Loucy (cell line): ENCODE measurements around the gene IFITM5.

Experiments used
- H2AFZ ChIP-seq: fragments of 200-600 bp; sonication (generic); 2 replicates; pipeline ENCODE4 v1.6.0; 2016; ENCODE audit warnings: antibody characterized with exemption, mild to moderate bottlenecking, low read length, moderate library complexity
- H3F3A ChIP-seq: fragments of 200-600 bp; 2 replicates; pipeline ENCODE4 v1.6.0; 2016; ENCODE audit warnings: antibody characterized with exemption, low read depth, mild to moderate bottlenecking
- H3K27me3 ChIP-seq: fragments of 200-600 bp; sonication (generic); 2 replicates; pipeline ENCODE4 v1.6.1; 2014; ENCODE audit warnings: low read length, mild to moderate bottlenecking; ENCODE audit not compliant: insufficient read depth, poor library complexity, severe bottlenecking
- H3K36me3 ChIP-seq: fragments of 200-600 bp; sonication (generic); 2 replicates; pipeline ENCODE4 v1.6.1; 2016; ENCODE audit warnings: low read length; ENCODE audit not compliant: insufficient read depth
- H3K4me1 ChIP-seq: fragments of 200-600 bp; sonication (generic); 2 replicates; pipeline ENCODE4 v1.5.1; 2014; ENCODE audit warnings: low read length, mild to moderate bottlenecking; ENCODE audit not compliant: insufficient read depth, poor library complexity, severe bottlenecking
- H3K4me2 ChIP-seq: fragments of 200-600 bp; sonication (generic); 2 replicates; pipeline ENCODE4 v1.6.0; 2014; ENCODE audit warnings: antibody characterized with exemption, low read length, low read depth, mild to moderate bottlenecking; ENCODE audit not compliant: poor library complexity, severe bottlenecking
- H3K4me3 ChIP-seq: fragments of 200-600 bp; sonication (generic); 2 replicates; pipeline ENCODE4 v1.5.1; 2014; ENCODE audit warnings: low read length, mild to moderate bottlenecking, mixed read lengths; ENCODE audit not compliant: poor library complexity, severe bottlenecking
- H3K79me2 ChIP-seq: fragments of 200-600 bp; sonication (generic); 2 replicates; pipeline ENCODE4 v1.6.1; 2014; ENCODE audit warnings: low read length; ENCODE audit not compliant: insufficient read depth
- H3K9ac ChIP-seq: fragments of 200-600 bp; sonication (generic); 2 replicates; pipeline ENCODE4 v1.6.0; 2014; ENCODE audit warnings: mild to moderate bottlenecking, low read depth, low read length, moderate library complexity; ENCODE audit not compliant: poor library complexity, severe bottlenecking
- H3K9me2 ChIP-seq: fragments of 200-600 bp; sonication (generic); replicated peaks from 2 replicates; pipeline ENCODE4 v1.6.1; 2016; ENCODE audit warnings: low read depth, low read length, mixed read lengths
- H3K9me3 ChIP-seq: fragments of 200-600 bp; sonication (generic); 2 replicates; pipeline ENCODE4 v1.6.1; 2014; ENCODE audit warnings: mild to moderate bottlenecking, antibody characterized with exemption, low read length, low read depth; ENCODE audit not compliant: insufficient read depth
- H4K20me1 ChIP-seq: fragments of 200-600 bp; sonication (generic); 2 replicates; pipeline ENCODE4 v1.6.0; 2014; ENCODE audit warnings: antibody characterized with exemption, low read length, mild to moderate bottlenecking; ENCODE audit not compliant: insufficient read depth, poor library complexity, severe bottlenecking
- CTCF ChIP-seq: fragments of 200-600 bp; sonication (generic); conservative IDR thresholded peaks from 2 replicates; pipeline ENCODE4 v1.5.1; 2014; ENCODE audit warnings: mild to moderate bottlenecking, antibody characterized with exemption, low read length
- EZH2phosphoT487 ChIP-seq: fragments of 200-600 bp; IDR thresholded peaks from 2 replicates; pipeline ENCODE4 v1.6.1; 2018; ENCODE audit warnings: antibody characterized with exemption, mild to moderate bottlenecking, moderate library complexity, borderline replicate concordance

IFITM5 gene

GRCh38 chr11:294780-295179 lies 4.5 kb downstream of the IFITM5 start:
- Histone ChIP-seq H3F3A (no peaks in the 10 kb centered on the region), H3K27me3 (no peaks in the 10 kb centered on the region), H3K9ac (no peak overlapping the region), H3K4me3 (no peak overlapping the region), H3K4me1 (peaks cover 38% of the 10 kb centered on the region), H3K9me3 (no peaks in the 10 kb centered on the region), H3K4me2 (no peak overlapping the region), H3K79me2 (peaks cover 17% of the 10 kb centered on the region; the same call in 1 of the 2 replicates), H3K9me2 (no peaks in the 10 kb centered on the region), H4K20me1 (peaks cover 3% of the 10 kb centered on the region), H2AFZ (no peak overlapping the region), H3K36me3 (no peaks in the 10 kb centered on the region; the same call in 1 of the 2 replicates)
- TF ChIP-seq EZH2phosphoT487 (no peak), CTCF (no peak)

GRCh38 chr11:293852-294661 lies 5.3 kb downstream of the IFITM5 start:
- no peaks in the 10 kb centered on the region for H3F3A ChIP-seq
- H3K4me3 ChIP-seq, result no peak overlapping the region
- no peaks in the 10 kb centered on the region for H3K9me3 ChIP-seq
- H3K36me3 ChIP-seq, result no peaks in the 10 kb centered on the region; the same call in 1 of the 2 replicates
- H3K79me2 ChIP-seq, result peaks cover 23% of the 10 kb centered on the region; the same call in 1 of the 2 replicates
- H3K4me1 ChIP-seq, result peaks cover 43% of the 10 kb centered on the region
- no peaks in the 10 kb centered on the region for H3K9me2 ChIP-seq
- H3K4me2 ChIP-seq, result no peak overlapping the region
- TF ChIP-seq EZH2phosphoT487 (no peak), CTCF (no peak)
- H2AFZ ChIP-seq, result no peak overlapping the region
- H3K27me3 ChIP-seq, result no peaks in the 10 kb centered on the region
- no peak overlapping the region for H3K9ac ChIP-seq
- peaks cover 3% of the 10 kb centered on the region for H4K20me1 ChIP-seq

- TF ChIP-seq EZH2phosphoT487, result no peak
- no peak for TF ChIP-seq CTCF
- no peaks in the 10 kb centered on the region for H3K9me2 ChIP-seq
- H3K4me1 ChIP-seq, result peaks cover 41% of the 10 kb centered on the region
- no peak overlapping the region for H2AFZ ChIP-seq
- H3K9me3 ChIP-seq, result no peaks in the 10 kb centered on the region
- H3K9ac ChIP-seq, result no peak overlapping the region
- H3K36me3 ChIP-seq, result no peaks in the 10 kb centered on the region; the same call in 1 of the 2 replicates
- peaks cover 26% of the 10 kb centered on the region; the same call in 1 of the 2 replicates for H3K79me2 ChIP-seq
- H3K4me3 ChIP-seq, result no peak overlapping the region
- H4K20me1 ChIP-seq, result peaks cover 3% of the 10 kb centered on the region
- H3K27me3 ChIP-seq, result no peaks in the 10 kb centered on the region
- H3F3A ChIP-seq, result no peaks in the 10 kb centered on the region
- H3K4me2 ChIP-seq, result no peak overlapping the region
Observed at GRCh38 chr11:293271-293851, 6.0 kb downstream of the IFITM5 start.
